GM12878 (cell line): Measurements from ENCODE around the gene RER1. TPM values are rescaled to one million over a fixed set of nuclear protein-coding genes. Genes with fewer than 3 reads are reported as not detected.

ENCODE experiments used
- ATAC-seq: fragments of 200-7000 bp; cut with Tn5 transposase; 3 replicates; pipeline ENCODE4 v1.9.1; 2020; ENCODE audit warnings: mild to moderate bottlenecking, moderate library complexity
- BruUV-seq: library from RNA; stranded (reverse); fragments of 400-500 nt; replicated peaks from 2 replicates; lab custom pipeline; 2021; lab: Mats Ljungman, UMichigan
- CTCF ChIA-PET: fragments of 300-600 bp; sonication (Branson Sonifier 250); formaldehyde crosslinking; extraction: SDS; loops from one replicate; lab custom pipeline; 2021; ENCODE audit warnings: inconsistent platforms; lab: Yijun Ruan, JAX
- POLR2A ChIA-PET: fragments of 350-600 bp; formaldehyde crosslinking; extraction: SDS; loops from one replicate; lab custom pipeline; 2021; ENCODE audit warnings: inconsistent platforms; lab: Charles Lee
- RAD21 ChIA-PET: fragments of 300-600 bp; sonication (Branson Sonifier 250); formaldehyde crosslinking; loops from one replicate; lab custom pipeline; 2023; ENCODE audit warnings: antibody characterized with exemption; ENCODE audit not compliant: unreplicated experiment; lab: Charles Lee
- SMC1A ChIA-PET: fragments of 300-600 bp; sonication (Branson Sonifier 250); formaldehyde crosslinking; loops from one replicate; lab custom pipeline; 2023; ENCODE audit not compliant: unreplicated experiment, uncharacterized antibody; lab: Charles Lee
- DNase-seq: peaks from one replicate; pipeline ENCODE4 v3.0.0-alpha.2; 2011; ENCODE audit warnings: low read depth, low spot score
- FAIRE-seq: peaks from 3 replicates; lab custom pipeline; 2011; peaks lifted over from hg19 to GRCh38; lab: Jason Lieb, UNC
- H2AFZ ChIP-seq: 2 replicates; pipeline ENCODE4 v1.6.0; 2011; ENCODE audit warnings: low read depth, low read length, control low read depth; ENCODE audit not compliant: control insufficient read depth
- H3K27ac ChIP-seq: 2 replicates; pipeline ENCODE4 v1.5.1; 2011; ENCODE audit warnings: control low read depth; ENCODE audit not compliant: control insufficient read depth, insufficient read depth
- H3K27me3 ChIP-seq, 2 experiments: replicated peaks in 1 of 2; 2 replicates each; pipeline versions ENCODE4 v1.6.0 to v1.6.1; 2011; ENCODE audit warnings: low read length in 1 of 2; ENCODE audit not compliant: control insufficient read depth in 2 of 2, insufficient read depth in 2 of 2
- H3K36me3 ChIP-seq, 2 experiments: 2 replicates each; pipeline ENCODE4 v1.5.1; 2011; ENCODE audit warnings: low read length in 1 of 2; ENCODE audit not compliant: control insufficient read depth in 2 of 2, insufficient read depth in 2 of 2
- H3K4me1 ChIP-seq: 2 replicates; pipeline ENCODE4 v1.6.1; 2011; ENCODE audit warnings: mild to moderate bottlenecking, low read length, moderate library complexity, mixed read lengths; ENCODE audit not compliant: control insufficient read depth, insufficient read depth
- H3K4me2 ChIP-seq: 2 replicates; pipeline ENCODE4 v1.6.0; 2011; ENCODE audit warnings: control low read depth; ENCODE audit not compliant: control insufficient read depth, insufficient read depth
- H3K4me3 ChIP-seq: fragments of 200-600 bp; sonication (generic); 2 replicates; pipeline ENCODE4 v1.5.1; 2016
- H3K79me2 ChIP-seq: 2 replicates; pipeline ENCODE4 v1.6.0; 2011; ENCODE audit warnings: low read length; ENCODE audit not compliant: control insufficient read depth, insufficient read depth
- H3K9ac ChIP-seq: 2 replicates; pipeline ENCODE4 v1.8.0; 2011; ENCODE audit warnings: low read length, control low read depth, mixed read lengths; ENCODE audit not compliant: control insufficient read depth, insufficient read depth
- H3K9me3 ChIP-seq: replicated peaks from 3 replicates; pipeline ENCODE4 v1.5.1; 2011; ENCODE audit warnings: mild to moderate bottlenecking, low read length; ENCODE audit not compliant: control insufficient read depth, insufficient read depth
- H4K20me1 ChIP-seq: 2 replicates; pipeline ENCODE4 v1.6.0; 2011; ENCODE audit not compliant: control insufficient read depth, insufficient read depth
- SIN3A ChIP-seq: IDR thresholded peaks from 2 replicates; pipeline ENCODE4 v1.6.1; 2012; ENCODE audit warnings: low read depth, low read length, improper control_type of control experiment
- SREBF2 ChIP-seq: IDR thresholded peaks from 2 replicates; pipeline ENCODE4 v1.6.1; 2012; ENCODE audit warnings: mild to moderate bottlenecking, low read length
- TAF1 ChIP-seq: IDR thresholded peaks from 2 replicates; pipeline ENCODE4 v1.6.1; 2011; ENCODE audit warnings: mild to moderate bottlenecking, low read depth, low read length, borderline replicate concordance
- WGBS: methylation state at CpG from one replicate; pipeline ENCODE4 v1.1.6; 2016; ENCODE audit warnings: low lambda C conversion rate; ENCODE audit not compliant: insufficient replicate concordance, insufficient coverage; ENCODE audit errors: missing lambda C conversion rate; 5-methylcytosine and 5-hydroxymethylcytosine counted together
- in situ Hi-C: fragments of 300-500 bp; cut with MboI; formaldehyde crosslinking; loops from 9 replicates; pipeline ENCODE4 v1.14.3; 2018; ENCODE audit warnings: mixed read lengths
- intact Hi-C: fragments of 100-400 bp; cut with micrococcal nuclease; formaldehyde crosslinking; loops from one replicate; pipeline ENCODE4 v1.14.2; 2022; ENCODE audit not compliant: unreplicated experiment
- polyA plus RNA-seq, 11 experiments: library from polyadenylated mRNA; depleted of rRNA in 4 of 11; unstranded in 6 of 11; stranded (reverse) in 5 of 11; fragments of >200 nt; fragmentation: Nextera tagmentation in 4 of 11; fragmentation: Illumina TruSeq in 1 of 11; extraction: Ambion mirVana in 4 of 11; extraction: Trizol in 1 of 11; gene quantifications; 1 replicate in 1 of 11; 2 replicates in 10 of 11; pipeline versions ENCODE4 v1.2.1 to v1.2.3, GENCODE V29; 2011 to 2016; ENCODE audit warnings: inconsistent platforms in 2 of 11, missing spikeins in 2 of 11, low read depth in 1 of 11
- total RNA-seq, 4 experiments: library from RNA; depleted of rRNA in 3 of 4; stranded (reverse); fragments of >200 nt in 3 of 4; fragmentation: Illumina TruSeq in 1 of 4; extraction: Trizol in 1 of 4; gene quantifications; 2 replicates each; pipeline versions ENCODE4 v1.2.1 to v1.2.3, GENCODE V29; 2013 to 2021
- TF ChIP-seq, protein P1 (sequence below): fragments of 450-650 bp; IDR thresholded peaks from 2 replicates; pipeline ENCODE4 v1.6.1; 2017; ENCODE audit warnings: mild to moderate bottlenecking
- TF ChIP-seq, protein P2 (sequence below): fragments of 150-350 bp; IDR thresholded peaks from 2 replicates; pipeline ENCODE4 v1.6.1; 2016; ENCODE audit warnings: low read depth, low read length

The RER1 gene
- total and polyA plus RNA-seq, 10 of the 15 experiments (the other 5 are each of a cell fraction or from before 2014, with no cell fraction given), result 29.2 to 274 (median 136) TPM

DNA sequence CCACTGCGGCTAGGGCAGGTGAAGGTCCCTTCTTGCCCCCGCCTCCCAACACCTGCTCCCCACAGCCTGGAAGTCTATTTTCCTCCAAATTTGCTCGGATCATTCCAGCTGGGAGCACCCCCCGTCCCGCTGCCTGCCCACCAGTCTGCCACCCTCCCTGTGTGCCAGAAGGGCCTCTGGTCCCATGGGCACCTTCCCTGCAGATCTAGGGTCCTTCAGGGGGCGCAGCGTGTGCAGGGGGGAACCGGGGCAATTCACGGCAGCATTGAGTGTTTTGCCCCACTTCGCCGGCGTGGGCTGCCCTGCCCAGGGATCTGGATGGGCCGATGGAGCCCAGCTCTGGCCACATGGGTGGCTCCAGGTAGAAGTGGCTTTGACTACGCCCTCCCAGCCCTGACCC is 47.0 kb downstream of the RER1 start:
- SMC1A ChIA-PET, result no interaction called here

More for the DNA sequence above, 47.0 kb downstream of the RER1 start:
- H3K79me2 ChIP-seq, result no peaks in the 10 kb centered on the region
- 57% methylated on average over 14 of the region's 14 CpGs for WGBS
- CTCF ChIA-PET, result interaction anchor here (0.6 kb wide), 1 partner anchor 1052 kb away, joined by 3 read pairs; no protein-coding TSS in a partner anchor
- TF ChIP-seq, protein P1, sequence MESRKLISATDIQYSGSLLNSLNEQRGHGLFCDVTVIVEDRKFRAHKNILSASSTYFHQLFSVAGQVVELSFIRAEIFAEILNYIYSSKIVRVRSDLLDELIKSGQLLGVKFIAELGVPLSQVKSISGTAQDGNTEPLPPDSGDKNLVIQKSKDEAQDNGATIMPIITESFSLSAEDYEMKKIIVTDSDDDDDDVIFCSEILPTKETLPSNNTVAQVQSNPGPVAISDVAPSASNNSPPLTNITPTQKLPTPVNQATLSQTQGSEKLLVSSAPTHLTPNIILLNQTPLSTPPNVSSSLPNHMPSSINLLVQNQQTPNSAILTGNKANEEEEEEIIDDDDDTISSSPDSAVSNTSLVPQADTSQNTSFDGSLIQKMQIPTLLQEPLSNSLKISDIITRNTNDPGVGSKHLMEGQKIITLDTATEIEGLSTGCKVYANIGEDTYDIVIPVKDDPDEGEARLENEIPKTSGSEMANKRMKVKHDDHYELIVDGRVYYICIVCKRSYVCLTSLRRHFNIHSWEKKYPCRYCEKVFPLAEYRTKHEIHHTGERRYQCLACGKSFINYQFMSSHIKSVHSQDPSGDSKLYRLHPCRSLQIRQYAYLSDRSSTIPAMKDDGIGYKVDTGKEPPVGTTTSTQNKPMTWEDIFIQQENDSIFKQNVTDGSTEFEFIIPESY, result no peak
- TF ChIP-seq SREBF2 (no peak), TAF1 (no peak), SIN3A (no peak)
- TF ChIP-seq, protein P2, sequence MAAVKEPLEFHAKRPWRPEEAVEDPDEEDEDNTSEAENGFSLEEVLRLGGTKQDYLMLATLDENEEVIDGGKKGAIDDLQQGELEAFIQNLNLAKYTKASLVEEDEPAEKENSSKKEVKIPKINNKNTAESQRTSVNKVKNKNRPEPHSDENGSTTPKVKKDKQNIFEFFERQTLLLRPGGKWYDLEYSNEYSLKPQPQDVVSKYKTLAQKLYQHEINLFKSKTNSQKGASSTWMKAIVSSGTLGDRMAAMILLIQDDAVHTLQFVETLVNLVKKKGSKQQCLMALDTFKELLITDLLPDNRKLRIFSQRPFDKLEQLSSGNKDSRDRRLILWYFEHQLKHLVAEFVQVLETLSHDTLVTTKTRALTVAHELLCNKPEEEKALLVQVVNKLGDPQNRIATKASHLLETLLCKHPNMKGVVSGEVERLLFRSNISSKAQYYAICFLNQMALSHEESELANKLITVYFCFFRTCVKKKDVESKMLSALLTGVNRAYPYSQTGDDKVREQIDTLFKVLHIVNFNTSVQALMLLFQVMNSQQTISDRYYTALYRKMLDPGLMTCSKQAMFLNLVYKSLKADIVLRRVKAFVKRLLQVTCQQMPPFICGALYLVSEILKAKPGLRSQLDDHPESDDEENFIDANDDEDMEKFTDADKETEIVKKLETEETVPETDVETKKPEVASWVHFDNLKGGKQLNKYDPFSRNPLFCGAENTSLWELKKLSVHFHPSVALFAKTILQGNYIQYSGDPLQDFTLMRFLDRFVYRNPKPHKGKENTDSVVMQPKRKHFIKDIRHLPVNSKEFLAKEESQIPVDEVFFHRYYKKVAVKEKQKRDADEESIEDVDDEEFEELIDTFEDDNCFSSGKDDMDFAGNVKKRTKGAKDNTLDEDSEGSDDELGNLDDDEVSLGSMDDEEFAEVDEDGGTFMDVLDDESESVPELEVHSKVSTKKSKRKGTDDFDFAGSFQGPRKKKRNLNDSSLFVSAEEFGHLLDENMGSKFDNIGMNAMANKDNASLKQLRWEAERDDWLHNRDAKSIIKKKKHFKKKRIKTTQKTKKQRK, result no peak
- TF ChIP-seq, all 136 proteins: peak for 0
- peaks cover 11% of the 10 kb centered on the region for H3K4me1 ChIP-seq
- no peaks in the 10 kb centered on the region for H4K20me1 ChIP-seq
- intact Hi-C loops (no loop called here), in situ Hi-C loops (no loop called here)
- no peak overlapping the region for H3K27ac ChIP-seq
- POLR2A ChIA-PET, result no interaction called here
- RAD21 ChIA-PET, result no interaction called here
- BruUV-seq, result no TSS peak
- ATAC-seq (no peak), FAIRE-seq (no peak), DNase-seq (no peak)
- H3K9me3 ChIP-seq, result no peaks in the 10 kb centered on the region
- H2AFZ ChIP-seq, result no peak overlapping the region
- no peak overlapping the region for H3K9ac ChIP-seq
- peaks cover 2 to 3% of the 10 kb centered on the region in 2 experiments; a peak in 3 of 4 replicates for H3K27me3 ChIP-seq
- no peaks in the 10 kb centered on the region for H3K36me3 ChIP-seq
- no peak overlapping the region for H3K4me2 ChIP-seq
- H3K4me3 ChIP-seq, result no peak overlapping the region
